ENCODE data around the gene HIP1. TPM values are rescaled to one million over a fixed set of nuclear protein-coding genes. Genes with fewer than 3 reads are reported as not detected.
A peak's percentile ranks its signal among the peaks of the same experiment; 100 is the strongest.

Gene HIP1
- total and polyA plus RNA-seq, 8 donors, result 3.6 to 14.8 (median 5.2) TPM

- H3K9me3 ChIP-seq, result no peaks in the 10 kb centered on the region
- FAIRE-seq, result no peak
- WGBS, 2 donors, result 93 to 96% methylated on average over 2 of the region's 2 CpGs
- no peak for DNase-seq
- intact Hi-C loops (cut with DNase I), result no loop called here
- no peaks in the 10 kb centered on the region for H3K27me3 ChIP-seq
- no peak overlapping the region for H3K27ac ChIP-seq
- H3K4me3 ChIP-seq, result no peak overlapping the region
- H3K4me1 ChIP-seq, result no peaks in the 10 kb centered on the region
- H3K36me3 ChIP-seq, result no peaks in the 10 kb centered on the region
- ATAC-seq, result no peak
- no peak for TF ChIP-seq CTCF (IDR thresholded peaks at IDR 0.05)
Measured at GRCh38 chr7:75590373-75591005, 148.3 kb downstream of the HIP1 start.

- Histone ChIP-seq H3K27ac (no peak overlapping the region), H3K4me1 (no peaks in the 10 kb centered on the region), H3K4me3 (no peak overlapping the region), H3K9me3 (no peaks in the 10 kb centered on the region), H3K27me3 (no peaks in the 10 kb centered on the region), H3K36me3 (no peaks in the 10 kb centered on the region)
- DNase-seq (no peak), FAIRE-seq (no peak), ATAC-seq (no peak)
- no peak for TF ChIP-seq CTCF (IDR thresholded peaks at IDR 0.05)
- 92 to 93% methylated on average over 5 of the region's 5 CpGs for WGBS, 2 donors
- intact Hi-C loops (cut with DNase I), result no loop called here
Measured at GRCh38 chr7:75584354-75584753, 154.4 kb downstream of the HIP1 start.

GRCh38 chr7:75583255-75583654, 155.5 kb downstream of the HIP1 start:
- ATAC-seq (no peak), FAIRE-seq (no peak), DNase-seq (peak in 1 of 6 donors; percentile 11)
- no peaks in the 10 kb centered on the region for H3K36me3 ChIP-seq
- 90 to 92% methylated on average over 12 of the region's 12 CpGs for WGBS, 2 donors
- no peaks in the 10 kb centered on the region for H3K4me1 ChIP-seq
- no peak overlapping the region for H3K4me3 ChIP-seq
- H3K9me3 ChIP-seq, result no peaks in the 10 kb centered on the region
- no peaks in the 10 kb centered on the region for H3K27me3 ChIP-seq
- intact Hi-C loops (cut with DNase I), result no loop called here
- H3K27ac ChIP-seq, result no peak overlapping the region
- no peak for TF ChIP-seq CTCF (IDR thresholded peaks at IDR 0.05)

GRCh38 chr7:75579899-75580298, 158.8 kb downstream of the HIP1 start:
- Histone ChIP-seq H3K4me1 (no peaks in the 10 kb centered on the region), H3K36me3 (no peaks in the 10 kb centered on the region), H3K9me3 (no peaks in the 10 kb centered on the region), H3K4me3 (no peak overlapping the region), H3K27ac (no peak overlapping the region), H3K27me3 (no peaks in the 10 kb centered on the region)
- DNase-seq, result peak in 1 of 6 donors; percentile 17
- no peak for ATAC-seq
- FAIRE-seq, result no peak
- WGBS, 2 donors, result 82 to 92% methylated on average over 6 of the region's 6 CpGs
- TF ChIP-seq CTCF (IDR thresholded peaks at IDR 0.05), result no peak
- intact Hi-C loops (cut with DNase I), result no loop called here

- H3K27ac ChIP-seq, result no peak overlapping the region
- DNase-seq, result no peak
- H3K4me3 ChIP-seq, result no peak overlapping the region
- no peaks in the 10 kb centered on the region for H3K9me3 ChIP-seq
- ATAC-seq, result no peak
- 86 to 95% methylated on average over 7 of the region's 7 CpGs for WGBS, 2 donors
- no peaks in the 10 kb centered on the region for H3K4me1 ChIP-seq
- intact Hi-C loops (cut with DNase I), result no loop called here
- no peak for TF ChIP-seq CTCF (IDR thresholded peaks at IDR 0.05)
- FAIRE-seq, result no peak
- no peaks in the 10 kb centered on the region for H3K36me3 ChIP-seq
- no peaks in the 10 kb centered on the region for H3K27me3 ChIP-seq
Measured at GRCh38 chr7:75578081-75578480, 160.7 kb downstream of the HIP1 start.

Measured in pancreas (tissue), 10 donors.